Testis (tissue), 3 donors: ENCODE results near the gene CXCR3. TPM values are rescaled to one million over a fixed set of nuclear protein-coding genes. Genes with fewer than 3 reads are reported as not detected.

Experiments
- DNase-seq: peaks from one replicate; pipeline ENCODE4 v3.0.0-alpha.2; 2019
- H3K27ac ChIP-seq, 2 donors: fragments of 200-600 bp; sonication (generic); one replicate each; pipeline ENCODE4 v1.5.1; 2019
- H3K27me3 ChIP-seq: fragments of 200-600 bp; sonication (generic); one replicate; pipeline ENCODE4 v1.5.1; 2019
- H3K36me3 ChIP-seq: fragments of 200-600 bp; sonication (generic); one replicate; pipeline ENCODE4 v1.5.1; 2017; ENCODE audit warnings: low read depth; ENCODE audit errors: missing control alignments
- H3K4me1 ChIP-seq: fragments of 200-600 bp; sonication (generic); one replicate; pipeline ENCODE4 v1.5.1; 2019
- H3K4me3 ChIP-seq, 2 donors: fragments of 200-600 bp; sonication (generic); one replicate each; pipeline ENCODE4 v1.5.1; 2017 to 2019
- H3K9me3 ChIP-seq: fragments of 200-600 bp; sonication (generic); one replicate; pipeline ENCODE4 v1.5.1; 2017
- CTCF ChIP-seq, 3 experiments: fragments of 450-650 bp in 2 of 3; fragments of 200-600 bp in 1 of 3; sonication (generic) in 1 of 3; IDR thresholded peaks; one replicate each; pipeline ENCODE4 v1.5.1; 2016 to 2019; ENCODE audit warnings: antibody characterized with exemption in 3 of 3, mild to moderate bottlenecking in 2 of 3, moderate library complexity in 1 of 3
- POLR2A ChIP-seq: fragments of 450-650 bp; IDR thresholded peaks from one replicate; pipeline ENCODE4 v1.6.1; 2017; ENCODE audit warnings: antibody characterized with exemption, mild to moderate bottlenecking, moderate library complexity
- WGBS, 2 donors: methylation state at CpG; one replicate each; pipeline ENCODE4 v1.1.5; 2018; 5-methylcytosine and 5-hydroxymethylcytosine counted together
- intact Hi-C: fragments of 100-400 bp; cut with DNase I; formaldehyde crosslinking; loops from one replicate; pipeline ENCODE4 v1.15.1; 2023; ENCODE audit warnings: low total_unique reads
- polyA plus RNA-seq: library from polyadenylated mRNA; stranded (reverse); fragments of 350-450 nt; fragmentation: Illumina TruSeq; extraction: RNeasy Lipid Tissue Mini Kit (QIAGEN cat#74804); gene quantifications from one replicate; pipeline ENCODE4 v1.2.3, GENCODE V29; 2014; ENCODE audit warnings: low read depth, low replicate concordance; ENCODE audit not compliant: insufficient read depth
- total RNA-seq, 2 donors: library from RNA; depleted of rRNA; stranded (reverse); fragments of >200 nt; gene quantifications; one replicate each; pipeline ENCODE4 v1.2.3, GENCODE V29; 2016

CXCR3 gene
- total and polyA plus RNA-seq, 3 donors from 2014 or later = 0.24 to 1.3 (median 0.43) TPM

GRCh38 chrX:71586929-71587328 is 31.4 kb downstream of the CXCR3 start:
- Histone ChIP-seq H3K9me3 (no peaks in the 10 kb centered on the region), H3K4me1 (no peaks in the 10 kb centered on the region), H3K27me3 (no peaks in the 10 kb centered on the region), H3K27ac (peak overlapping the region in 1 of 2 donors; percentile 56), H3K4me3 (no peak overlapping the region), H3K36me3 (no peaks in the 10 kb centered on the region)
- intact Hi-C loops = no loop called here
- peak; percentile 47 for DNase-seq
- TF ChIP-seq POLR2A = no peak
- no peak for TF ChIP-seq CTCF (IDR thresholded peaks at IDR 0.05)
- WGBS, 2 donors = 32 to 100% methylated on average over 1 to 2 of the region's 2 CpGs

DNA sequence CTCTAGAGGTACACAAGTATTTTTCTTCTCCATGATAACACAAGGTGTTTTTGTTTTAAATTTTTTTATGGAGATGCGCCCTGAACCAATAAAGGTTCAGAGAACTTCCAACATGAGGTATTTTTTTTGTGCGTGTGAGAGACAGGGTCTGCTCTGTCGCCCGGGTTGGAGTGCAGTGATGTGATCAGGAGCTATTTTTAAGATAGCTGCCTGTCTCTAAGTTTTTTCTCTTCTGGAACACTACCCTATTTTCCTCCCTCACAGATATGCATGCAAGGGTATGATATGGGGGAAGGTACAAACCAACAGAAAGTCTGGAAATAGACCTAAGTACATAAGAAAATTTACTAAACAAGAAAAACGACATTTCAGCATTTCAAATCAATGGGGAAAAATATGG is 37.1 kb downstream of the CXCR3 start:
- H3K27me3 ChIP-seq = no peaks in the 10 kb centered on the region
- TF ChIP-seq POLR2A = no peak
- no peak for TF ChIP-seq CTCF (IDR thresholded peaks at IDR 0.05)
- H3K36me3 ChIP-seq = no peaks in the 10 kb centered on the region
- no peaks in the 10 kb centered on the region for H3K9me3 ChIP-seq
- DNase-seq = no peak
- WGBS, 2 donors = 43 to 47% methylated on average over 5 of the region's 5 CpGs
- H3K4me1 ChIP-seq = no peaks in the 10 kb centered on the region
- H3K27ac ChIP-seq = no peak overlapping the region
- intact Hi-C loops = no loop called here
- no peak overlapping the region for H3K4me3 ChIP-seq

- Histone ChIP-seq H3K9me3 (no peaks in the 10 kb centered on the region), H3K27me3 (no peaks in the 10 kb centered on the region), H3K36me3 (no peaks in the 10 kb centered on the region), H3K4me1 (no peaks in the 10 kb centered on the region), H3K27ac (no peak overlapping the region), H3K4me3 (no peak overlapping the region)
- intact Hi-C loops = no loop called here
- TF ChIP-seq CTCF (IDR thresholded peaks at IDR 0.05) (no peak), POLR2A (no peak)
- DNase-seq = no peak
- 42 to 56% methylated on average over 7 of the region's 7 CpGs for WGBS, 2 donors
Measured at GRCh38 chrX:71579990-71580380, 38.3 kb downstream of the CXCR3 start.

- no peak for DNase-seq
- no peaks in the 10 kb centered on the region for H3K4me1 ChIP-seq
- intact Hi-C loops = no loop called here
- WGBS, 2 donors = 53 to 63% methylated on average over 18 to 26 of the region's 26 CpGs
- no peaks in the 10 kb centered on the region for H3K36me3 ChIP-seq
- H3K9me3 ChIP-seq = no peaks in the 10 kb centered on the region
- no peaks in the 10 kb centered on the region for H3K27me3 ChIP-seq
- H3K4me3 ChIP-seq = no peak overlapping the region
- peak overlapping the region in 1 of 2 donors; percentile 55 for H3K27ac ChIP-seq
- TF ChIP-seq CTCF (IDR thresholded peaks at IDR 0.05) (no peak), POLR2A (no peak)
Measured at GRCh38 chrX:71579136-71579989, 38.9 kb downstream of the CXCR3 start.
